Fibroblast of skin of left quadriceps (primary cell): ENCODE data around the gene FFAR4.

Experiments used
- DNase-seq, 2 experiments: peaks; one replicate each; pipeline ENCODE4 v3.0.0-alpha.2; 2013; ENCODE audit warnings: low read depth in 2 of 2

Gene FFAR4

GRCh38 chr10:93599778-93600177 lies 33.3 kb downstream of the FFAR4 start:
- no peak for DNase-seq

- no peak for DNase-seq
These were observed 34.1 kb downstream of the FFAR4 start for GRCh38 chr10:93600446-93601145.

GRCh38 chr10:93601146-93601773 lies 34.8 kb downstream of the FFAR4 start, which contains the start of gene RBP4:
RBP4 (minus strand) TSS chr10:93601235; CDS start chr10:93601028, 207 bp downstream.
- no peak for DNase-seq

- DNase-seq = no peak
These were observed 35.3 kb downstream of the FFAR4 start for GRCh38 chr10:93601774-93602162.

GRCh38 chr10:93603023-93603422 lies 36.6 kb downstream of the FFAR4 start:
- DNase-seq = no peak

GRCh38 chr10:93604146-93604545 lies 37.7 kb downstream of the FFAR4 start:
- no peak for DNase-seq

GRCh38 chr10:93608421-93608820 lies 42.0 kb downstream of the FFAR4 start:
- no peak for DNase-seq

- DNase-seq = no peak
These were observed 45.8 kb downstream of the FFAR4 start, which contains the start of gene PDE6C for GRCh38 chr10:93612311-93612710. PDE6C (plus strand) TSS chr10:93612537; CDS start chr10:93612726, 189 bp downstream.

- DNase-seq = no peak
These were observed 46.7 kb downstream of the FFAR4 start for GRCh38 chr10:93613126-93613525.

- no peak for DNase-seq
These were observed 47.8 kb downstream of the FFAR4 start for GRCh38 chr10:93614101-93614825.

- DNase-seq = no peak
These were observed 49.2 kb downstream of the FFAR4 start for GRCh38 chr10:93615576-93616235.

- DNase-seq = no peak
These were observed 54.5 kb downstream of the FFAR4 start for GRCh38 chr10:93620925-93621324.

GRCh38 chr10:93622942-93623341 lies 56.5 kb downstream of the FFAR4 start:
- DNase-seq = no peak

GRCh38 chr10:93628858-93629257 lies 62.4 kb downstream of the FFAR4 start:
- DNase-seq = no peak

- DNase-seq = no peak
These were observed 63.3 kb downstream of the FFAR4 start for GRCh38 chr10:93629647-93630305.

GRCh38 chr10:93630625-93631557 lies 64.4 kb downstream of the FFAR4 start:
- no peak for DNase-seq
